ENCODE measurements around the gene PLPP7.

DNA sequence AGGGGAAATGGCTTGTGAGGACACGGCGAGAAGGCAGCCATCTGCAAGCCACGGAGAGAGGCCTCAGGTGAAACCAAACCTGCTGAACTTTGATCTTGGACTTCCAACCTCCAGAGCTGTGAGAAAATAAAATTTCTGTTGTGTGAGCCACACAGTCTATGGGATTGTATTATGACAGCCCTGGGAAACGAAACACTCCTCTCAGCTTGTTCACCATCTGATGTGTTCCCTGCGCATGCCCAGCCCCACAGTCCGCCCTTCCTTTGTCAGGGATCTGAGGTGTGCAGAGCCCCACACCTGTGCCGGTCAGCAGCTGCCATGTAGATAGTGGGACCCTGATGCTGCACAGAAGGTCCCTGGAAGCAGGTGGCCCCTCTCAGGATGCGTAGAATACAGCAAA is 34.1 kb downstream of the PLPP7 start:
- TF ChIP-seq, protein P1, sequence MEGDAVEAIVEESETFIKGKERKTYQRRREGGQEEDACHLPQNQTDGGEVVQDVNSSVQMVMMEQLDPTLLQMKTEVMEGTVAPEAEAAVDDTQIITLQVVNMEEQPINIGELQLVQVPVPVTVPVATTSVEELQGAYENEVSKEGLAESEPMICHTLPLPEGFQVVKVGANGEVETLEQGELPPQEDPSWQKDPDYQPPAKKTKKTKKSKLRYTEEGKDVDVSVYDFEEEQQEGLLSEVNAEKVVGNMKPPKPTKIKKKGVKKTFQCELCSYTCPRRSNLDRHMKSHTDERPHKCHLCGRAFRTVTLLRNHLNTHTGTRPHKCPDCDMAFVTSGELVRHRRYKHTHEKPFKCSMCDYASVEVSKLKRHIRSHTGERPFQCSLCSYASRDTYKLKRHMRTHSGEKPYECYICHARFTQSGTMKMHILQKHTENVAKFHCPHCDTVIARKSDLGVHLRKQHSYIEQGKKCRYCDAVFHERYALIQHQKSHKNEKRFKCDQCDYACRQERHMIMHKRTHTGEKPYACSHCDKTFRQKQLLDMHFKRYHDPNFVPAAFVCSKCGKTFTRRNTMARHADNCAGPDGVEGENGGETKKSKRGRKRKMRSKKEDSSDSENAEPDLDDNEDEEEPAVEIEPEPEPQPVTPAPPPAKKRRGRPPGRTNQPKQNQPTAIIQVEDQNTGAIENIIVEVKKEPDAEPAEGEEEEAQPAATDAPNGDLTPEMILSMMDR (IDR thresholded peaks at IDR 0.05): no peak
- no peak for TF ChIP-seq CHD2 (IDR thresholded peaks at IDR 0.05; ENCODE audit: low read length, partially characterized antibody)
- TF ChIP-seq EZH2phosphoT487 (IDR thresholded peaks at IDR 0.05; ENCODE audit: borderline replicate concordance, low read depth): no peak
- no peak for TF ChIP-seq POLR2AphosphoS5 (IDR thresholded peaks at IDR 0.05; ENCODE audit: low read depth, low read length)
- TF ChIP-seq EP300 (IDR thresholded peaks at IDR 0.05; ENCODE audit: borderline replicate concordance in 1 of 2, low read depth in 1 of 2, low read length in 1 of 2): no peak
- TF ChIP-seq YY1 (IDR thresholded peaks at IDR 0.05; ENCODE audit: low read depth): no peak
- TF ChIP-seq RAD21 (IDR thresholded peaks at IDR 0.05; ENCODE audit: low read length): no peak
- TF ChIP-seq, protein P2, sequence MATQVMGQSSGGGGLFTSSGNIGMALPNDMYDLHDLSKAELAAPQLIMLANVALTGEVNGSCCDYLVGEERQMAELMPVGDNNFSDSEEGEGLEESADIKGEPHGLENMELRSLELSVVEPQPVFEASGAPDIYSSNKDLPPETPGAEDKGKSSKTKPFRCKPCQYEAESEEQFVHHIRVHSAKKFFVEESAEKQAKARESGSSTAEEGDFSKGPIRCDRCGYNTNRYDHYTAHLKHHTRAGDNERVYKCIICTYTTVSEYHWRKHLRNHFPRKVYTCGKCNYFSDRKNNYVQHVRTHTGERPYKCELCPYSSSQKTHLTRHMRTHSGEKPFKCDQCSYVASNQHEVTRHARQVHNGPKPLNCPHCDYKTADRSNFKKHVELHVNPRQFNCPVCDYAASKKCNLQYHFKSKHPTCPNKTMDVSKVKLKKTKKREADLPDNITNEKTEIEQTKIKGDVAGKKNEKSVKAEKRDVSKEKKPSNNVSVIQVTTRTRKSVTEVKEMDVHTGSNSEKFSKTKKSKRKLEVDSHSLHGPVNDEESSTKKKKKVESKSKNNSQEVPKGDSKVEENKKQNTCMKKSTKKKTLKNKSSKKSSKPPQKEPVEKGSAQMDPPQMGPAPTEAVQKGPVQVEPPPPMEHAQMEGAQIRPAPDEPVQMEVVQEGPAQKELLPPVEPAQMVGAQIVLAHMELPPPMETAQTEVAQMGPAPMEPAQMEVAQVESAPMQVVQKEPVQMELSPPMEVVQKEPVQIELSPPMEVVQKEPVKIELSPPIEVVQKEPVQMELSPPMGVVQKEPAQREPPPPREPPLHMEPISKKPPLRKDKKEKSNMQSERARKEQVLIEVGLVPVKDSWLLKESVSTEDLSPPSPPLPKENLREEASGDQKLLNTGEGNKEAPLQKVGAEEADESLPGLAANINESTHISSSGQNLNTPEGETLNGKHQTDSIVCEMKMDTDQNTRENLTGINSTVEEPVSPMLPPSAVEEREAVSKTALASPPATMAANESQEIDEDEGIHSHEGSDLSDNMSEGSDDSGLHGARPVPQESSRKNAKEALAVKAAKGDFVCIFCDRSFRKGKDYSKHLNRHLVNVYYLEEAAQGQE (IDR thresholded peaks at IDR 0.05; ENCODE audit: low read depth, low read length): no peak

Measured in SK-N-SH (cell line).